Tibial nerve (tissue), 4 donors: ENCODE measurements around the gene B4GALT3. TPM values are rescaled to one million over a fixed set of nuclear protein-coding genes. Genes with fewer than 3 reads are reported as not detected.

Experiments
- DNase-seq, 2 donors: peaks; one replicate each; pipeline ENCODE4 v3.0.0-alpha.2; 2019; ENCODE audit warnings: low spot score in 2 of 2
- H3K27ac ChIP-seq, 4 donors: fragments of 200-600 bp; sonication (generic) in 3 of 4; one replicate each; pipeline ENCODE4 v1.5.1; 2017 to 2019; ENCODE audit warnings: mild to moderate bottlenecking in 1 of 4
- H3K27me3 ChIP-seq, 2 donors: fragments of 200-600 bp; sonication (generic) in 1 of 2; one replicate each; pipeline versions ENCODE4 v1.5.1 to v1.6.0; 2017 to 2019
- H3K36me3 ChIP-seq, 3 donors: fragments of 200-600 bp; sonication (generic); one replicate each; pipeline ENCODE4 v1.5.1; 2018 to 2019
- H3K4me1 ChIP-seq, 4 donors: fragments of 200-600 bp; sonication (generic) in 3 of 4; one replicate each; pipeline ENCODE4 v1.5.1; 2017 to 2019
- H3K4me3 ChIP-seq, 4 donors: fragments of 200-600 bp; sonication (generic) in 3 of 4; one replicate each; pipeline ENCODE4 v1.5.1; 2017 to 2019; ENCODE audit warnings: mild to moderate bottlenecking in 1 of 4, moderate library complexity in 1 of 4
- H3K9me3 ChIP-seq, 4 donors: fragments of 200-600 bp; sonication (generic) in 3 of 4; one replicate each; pipeline ENCODE4 v1.5.1; 2017 to 2019
- EP300 ChIP-seq, 2 donors: sonication (generic); formaldehyde crosslinking; IDR thresholded peaks; one replicate each; pipeline ENCODE4 v1.6.1; 2017; ENCODE audit warnings: antibody characterized with exemption in 2 of 2, mild to moderate bottlenecking in 1 of 2
- POLR2A ChIP-seq, 2 donors: fragments of 450-650 bp; IDR thresholded peaks; one replicate each; pipeline ENCODE4 v1.6.1; 2017; ENCODE audit warnings: antibody characterized with exemption in 2 of 2, mild to moderate bottlenecking in 2 of 2, moderate library complexity in 2 of 2
- WGBS, 2 donors: methylation state at CpG; one replicate each; pipeline ENCODE4 v1.1.5; 2018; 5-methylcytosine and 5-hydroxymethylcytosine counted together
- total RNA-seq, 4 donors: library from RNA; depleted of rRNA; stranded (reverse); fragments of >200 nt; gene quantifications; one replicate each; pipeline ENCODE4 v1.1.0, GENCODE V29; 2016
- TF ChIP-seq, protein P1 (sequence below), 5 experiments: fragments of 200-600 bp in 3 of 5; fragments of 450-650 bp in 2 of 5; sonication (generic) in 3 of 5; IDR thresholded peaks; one replicate each; pipeline ENCODE4 v1.5.1; 2016 to 2019; ENCODE audit warnings: antibody characterized with exemption in 5 of 5, mild to moderate bottlenecking in 3 of 5, moderate library complexity in 2 of 5

B4GALT3 gene
- total RNA-seq, 4 donors from 2014 or later: 18.8 to 41.4 (median 24.3) TPM

DNA sequence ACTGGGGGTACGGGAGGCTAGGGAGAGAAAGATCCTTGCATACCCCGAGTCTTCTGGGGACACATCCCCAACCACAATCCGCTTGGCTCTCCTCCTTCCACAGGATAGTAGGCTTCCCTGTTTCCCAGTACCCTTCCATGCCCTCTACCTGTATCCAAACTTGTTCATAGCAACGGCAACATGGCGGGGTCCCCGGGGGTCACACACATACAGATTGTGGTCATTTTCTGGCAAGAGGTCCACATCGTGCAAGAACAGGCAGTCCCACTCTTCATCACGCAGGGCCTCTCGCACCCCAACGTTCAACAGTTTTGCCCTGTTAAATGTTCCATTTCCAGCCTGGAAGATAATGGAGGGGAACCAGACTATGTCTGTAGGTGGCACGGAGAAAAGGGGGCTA lies 3.6 kb downstream of the B4GALT3 start:
- peak overlapping the region in 2 of 4 donors; percentile 52 to 57 for H3K27ac ChIP-seq
- no peak for DNase-seq
- no peaks in the 10 kb centered on the region for H3K27me3 ChIP-seq
- TF ChIP-seq POLR2A (IDR thresholded peaks at IDR 0.05) (no peak), EP300 (IDR thresholded peaks at IDR 0.05) (no peak)
- TF ChIP-seq, protein P1, sequence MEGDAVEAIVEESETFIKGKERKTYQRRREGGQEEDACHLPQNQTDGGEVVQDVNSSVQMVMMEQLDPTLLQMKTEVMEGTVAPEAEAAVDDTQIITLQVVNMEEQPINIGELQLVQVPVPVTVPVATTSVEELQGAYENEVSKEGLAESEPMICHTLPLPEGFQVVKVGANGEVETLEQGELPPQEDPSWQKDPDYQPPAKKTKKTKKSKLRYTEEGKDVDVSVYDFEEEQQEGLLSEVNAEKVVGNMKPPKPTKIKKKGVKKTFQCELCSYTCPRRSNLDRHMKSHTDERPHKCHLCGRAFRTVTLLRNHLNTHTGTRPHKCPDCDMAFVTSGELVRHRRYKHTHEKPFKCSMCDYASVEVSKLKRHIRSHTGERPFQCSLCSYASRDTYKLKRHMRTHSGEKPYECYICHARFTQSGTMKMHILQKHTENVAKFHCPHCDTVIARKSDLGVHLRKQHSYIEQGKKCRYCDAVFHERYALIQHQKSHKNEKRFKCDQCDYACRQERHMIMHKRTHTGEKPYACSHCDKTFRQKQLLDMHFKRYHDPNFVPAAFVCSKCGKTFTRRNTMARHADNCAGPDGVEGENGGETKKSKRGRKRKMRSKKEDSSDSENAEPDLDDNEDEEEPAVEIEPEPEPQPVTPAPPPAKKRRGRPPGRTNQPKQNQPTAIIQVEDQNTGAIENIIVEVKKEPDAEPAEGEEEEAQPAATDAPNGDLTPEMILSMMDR (IDR thresholded peaks at IDR 0.05): no peak
- H3K9me3 ChIP-seq: no peaks in the 10 kb centered on the region
- H3K4me3 ChIP-seq: no peak overlapping the region
- 89 to 93% methylated on average over 11 of the region's 11 CpGs for WGBS, 2 donors
- H3K36me3 ChIP-seq: peaks cover 0 to 73% (median 19%) of the 10 kb centered on the region in 3 donors
- H3K4me1 ChIP-seq: peaks cover 0 to 45% (median 16%) of the 10 kb centered on the region in 4 donors

DNA sequence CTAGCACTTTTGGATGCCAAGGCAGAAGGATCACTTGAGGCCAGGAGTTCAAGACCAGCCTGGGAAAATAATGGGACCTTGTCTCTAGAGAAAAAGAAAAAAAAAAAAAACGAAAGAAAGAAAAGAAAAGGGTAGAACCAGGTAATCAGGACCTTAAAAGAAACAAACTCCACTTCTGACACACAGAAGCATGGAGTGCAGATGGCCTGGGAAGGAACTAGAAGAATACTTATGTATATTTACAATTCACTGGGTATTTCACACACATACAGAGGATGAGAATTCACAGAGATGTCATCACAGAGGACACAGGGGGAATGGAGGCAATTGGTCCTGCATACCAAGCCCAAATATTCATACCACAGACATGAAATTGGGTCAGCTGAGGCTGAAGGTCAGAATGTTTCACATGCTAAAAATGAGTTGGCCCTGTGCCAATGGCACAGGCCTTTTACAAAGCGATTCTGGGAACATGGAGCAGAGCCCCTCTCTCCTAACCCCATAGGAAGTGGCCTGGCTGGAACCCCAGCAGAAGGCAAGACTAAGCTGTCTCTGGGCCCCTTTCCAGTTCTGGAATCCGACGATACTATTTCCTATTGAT lies 4.4 kb downstream of the B4GALT3 start:
- Histone ChIP-seq H3K4me3 (no peak overlapping the region), H3K9me3 (no peaks in the 10 kb centered on the region), H3K27me3 (no peaks in the 10 kb centered on the region), H3K4me1 (peaks cover 0 to 49% (median 16%) of the 10 kb centered on the region in 4 donors), H3K27ac (peak overlapping the region in 2 of 4 donors; percentile 52 to 64), H3K36me3 (peaks cover 0 to 77% (median 19%) of the 10 kb centered on the region in 3 donors)
- TF ChIP-seq, protein P1 (IDR thresholded peaks at IDR 0.05): no peak
- TF ChIP-seq EP300 (IDR thresholded peaks at IDR 0.05): peak in 1 of 2 donors; percentile 67
- 15 to 21% methylated on average over 4 of the region's 4 CpGs for WGBS, 2 donors
- peak in 1 of 2 donors; percentile 61 for DNase-seq

DNA sequence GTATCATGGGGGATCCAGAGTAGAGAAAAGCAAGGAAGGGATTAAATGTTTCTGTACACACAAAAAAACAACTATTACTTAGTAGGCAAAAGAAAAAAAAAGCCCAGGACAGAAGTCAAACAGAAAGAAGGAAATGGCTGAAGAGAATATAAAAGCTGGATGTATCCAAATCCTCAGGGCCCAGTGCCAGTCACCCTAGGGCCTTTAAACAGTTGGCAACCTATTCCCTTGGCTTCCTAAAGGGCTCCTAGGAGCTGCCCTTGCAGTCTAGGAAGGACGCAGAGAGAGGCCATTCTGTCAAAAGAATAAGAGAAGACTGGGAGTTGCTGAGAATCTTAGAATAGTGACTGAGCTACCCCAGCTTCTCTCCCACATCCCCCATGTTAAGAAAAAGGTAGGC lies 5.0 kb downstream of the B4GALT3 start:
- H3K36me3 ChIP-seq: peaks cover 0 to 77% (median 19%) of the 10 kb centered on the region in 3 donors
- no peak overlapping the region for H3K4me3 ChIP-seq
- DNase-seq: no peak
- H3K27me3 ChIP-seq: no peaks in the 10 kb centered on the region
- H3K27ac ChIP-seq: peak overlapping the region in 2 of 4 donors; percentile 52 to 64
- H3K4me1 ChIP-seq: peaks cover 0 to 51% (median 16%) of the 10 kb centered on the region in 4 donors
- 45 to 57% methylated on average over 1 of the region's 1 CpG for WGBS, 2 donors
- no peaks in the 10 kb centered on the region for H3K9me3 ChIP-seq
- no peak for TF ChIP-seq POLR2A (IDR thresholded peaks at IDR 0.05)
- TF ChIP-seq, protein P1 (IDR thresholded peaks at IDR 0.05): no peak
- no peak for TF ChIP-seq EP300 (IDR thresholded peaks at IDR 0.05)

DNA sequence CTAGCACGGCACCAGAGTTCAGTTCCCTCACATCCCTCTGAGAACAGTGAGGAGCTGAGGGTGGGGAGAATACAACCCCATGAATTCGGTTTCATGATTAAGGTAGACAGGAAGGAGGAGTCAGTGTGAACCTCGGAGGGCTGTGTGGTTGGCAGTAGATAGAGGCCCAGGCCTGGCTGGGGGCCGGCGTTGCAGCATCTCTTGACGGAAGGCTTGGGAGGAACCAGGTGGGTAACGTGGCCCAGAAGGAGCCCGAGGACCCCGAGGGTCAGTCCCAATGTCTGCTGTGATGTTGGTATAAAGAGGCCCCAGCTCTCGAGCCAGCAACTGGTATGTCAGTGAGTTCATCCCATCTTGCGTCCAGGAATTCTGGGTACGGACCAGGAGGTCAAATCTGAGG lies 5.6 kb downstream of the B4GALT3 start:
- TF ChIP-seq, protein P1 (IDR thresholded peaks at IDR 0.05): no peak
- TF ChIP-seq POLR2A (IDR thresholded peaks at IDR 0.05): no peak
- no peak for TF ChIP-seq EP300 (IDR thresholded peaks at IDR 0.05)
- no peak overlapping the region for H3K4me3 ChIP-seq
- H3K36me3 ChIP-seq: peaks cover 0 to 77% (median 19%) of the 10 kb centered on the region in 3 donors
- 74 to 75% methylated on average over 12 of the region's 12 CpGs for WGBS, 2 donors
- peak overlapping the region in 2 of 4 donors; percentile 52 to 64 for H3K27ac ChIP-seq
- no peaks in the 10 kb centered on the region for H3K27me3 ChIP-seq
- peaks cover 0 to 56% (median 21%) of the 10 kb centered on the region in 4 donors for H3K4me1 ChIP-seq
- H3K9me3 ChIP-seq: no peaks in the 10 kb centered on the region
- no peak for DNase-seq

DNA sequence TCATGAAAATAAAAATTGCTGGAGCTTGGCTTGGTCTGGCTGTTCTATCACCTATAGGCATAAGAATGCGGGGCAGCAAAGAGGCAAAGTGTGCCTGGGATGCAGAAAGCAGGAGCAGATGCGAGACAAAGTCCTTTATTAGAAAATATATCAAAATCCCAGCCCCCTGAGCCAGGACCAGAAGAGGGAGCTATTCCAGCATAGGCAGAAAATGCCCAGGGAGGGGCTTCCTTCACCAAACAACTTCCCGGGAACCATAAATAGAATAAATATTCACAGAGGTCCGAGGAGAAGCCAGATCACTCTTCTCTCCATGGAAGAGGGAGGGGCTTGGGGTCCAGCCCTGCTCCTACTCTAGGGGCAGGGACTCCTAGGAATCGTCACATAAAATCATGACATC lies 6.1 kb downstream of the B4GALT3 start:
- H3K4me3 ChIP-seq: no peak overlapping the region
- no peaks in the 10 kb centered on the region for H3K9me3 ChIP-seq
- H3K27ac ChIP-seq: peak overlapping the region in 1 of 4 donors; percentile 52
- 57 to 60% methylated on average over 5 of the region's 5 CpGs for WGBS, 2 donors
- DNase-seq: no peak
- TF ChIP-seq EP300 (IDR thresholded peaks at IDR 0.05): no peak
- TF ChIP-seq, protein P1 (IDR thresholded peaks at IDR 0.05): no peak
- TF ChIP-seq POLR2A (IDR thresholded peaks at IDR 0.05): no peak
- peaks cover 0 to 77% (median 19%) of the 10 kb centered on the region in 3 donors for H3K36me3 ChIP-seq
- H3K27me3 ChIP-seq: no peaks in the 10 kb centered on the region
- H3K4me1 ChIP-seq: peaks cover 0 to 52% (median 17%) of the 10 kb centered on the region in 4 donors
